Renal cortical epithelial cell (primary cell): Measurements from ENCODE around the gene MAGED1. TPM values are rescaled to one million over a fixed set of nuclear protein-coding genes. Genes with fewer than 3 reads are reported as not detected.
"Not testable (repeated sequence)": the region's sequence is repeated elsewhere in the genome, so short reads cannot be mapped to it uniquely, and the experiment has no call there.

Experiments
- DNase-seq: peaks from one replicate; pipeline ENCODE4 v3.0.0-alpha.2; 2011; ENCODE audit warnings: low read depth
- total RNA-seq: library from RNA; depleted of rRNA; stranded (reverse); fragments of >200 nt; gene quantifications from 2 replicates; pipeline ENCODE4 v1.2.3, GENCODE V29; 2014

Gene MAGED1
- total RNA-seq, 1 donor from 2014 or later = 148 TPM

DNA sequence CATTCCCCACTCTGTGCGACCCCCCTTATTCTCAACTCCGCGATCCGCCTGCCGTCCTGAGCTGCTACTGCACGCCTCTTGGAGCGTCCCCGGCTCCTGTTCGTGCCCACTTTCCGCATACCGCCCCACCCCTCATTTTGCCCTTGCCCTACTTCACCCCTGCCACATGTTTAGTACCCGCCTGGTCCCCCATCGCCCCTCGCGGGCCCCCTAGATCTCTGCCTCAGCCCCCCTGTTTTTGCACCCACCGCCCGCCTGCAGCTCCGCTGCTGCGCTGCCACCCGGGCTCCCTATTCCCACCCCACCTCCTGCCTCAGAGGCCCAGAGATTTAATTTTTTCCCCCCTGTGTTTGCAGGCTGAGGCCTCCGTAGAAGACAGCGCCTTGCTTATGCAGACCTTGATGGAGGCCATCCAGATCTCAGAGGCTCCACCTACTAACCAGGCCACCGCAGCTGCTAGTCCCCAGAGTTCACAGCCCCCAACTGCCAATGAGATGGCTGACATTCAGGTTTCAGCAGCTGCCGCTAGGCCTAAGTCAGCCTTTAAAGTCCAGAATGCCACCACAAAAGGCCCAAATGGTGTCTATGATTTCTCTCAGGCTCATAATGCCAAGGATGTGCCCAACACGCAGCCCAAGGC is 1.4 kb downstream of the MAGED1 start:
- no peak for DNase-seq

DNA sequence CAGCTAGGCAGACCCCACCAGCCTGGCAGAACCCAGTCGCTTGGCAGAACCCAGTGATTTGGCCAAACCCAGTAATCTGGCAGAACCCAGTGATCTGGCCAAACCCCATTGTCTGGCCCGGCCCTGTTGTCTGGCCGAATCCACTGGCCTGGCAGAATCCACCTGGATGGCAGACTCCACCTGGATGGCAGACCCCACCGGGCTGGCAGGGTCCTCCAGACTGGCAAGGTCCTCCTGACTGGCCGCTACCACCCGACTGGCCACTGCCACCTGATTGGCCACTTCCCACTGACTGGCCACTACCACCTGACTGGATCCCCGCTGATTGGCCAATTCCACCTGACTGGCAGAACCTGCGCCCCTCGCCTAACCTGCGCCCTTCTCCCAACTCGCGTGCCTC is 3.2 kb downstream of the MAGED1 start:
- DNase-seq = no peak

DNA sequence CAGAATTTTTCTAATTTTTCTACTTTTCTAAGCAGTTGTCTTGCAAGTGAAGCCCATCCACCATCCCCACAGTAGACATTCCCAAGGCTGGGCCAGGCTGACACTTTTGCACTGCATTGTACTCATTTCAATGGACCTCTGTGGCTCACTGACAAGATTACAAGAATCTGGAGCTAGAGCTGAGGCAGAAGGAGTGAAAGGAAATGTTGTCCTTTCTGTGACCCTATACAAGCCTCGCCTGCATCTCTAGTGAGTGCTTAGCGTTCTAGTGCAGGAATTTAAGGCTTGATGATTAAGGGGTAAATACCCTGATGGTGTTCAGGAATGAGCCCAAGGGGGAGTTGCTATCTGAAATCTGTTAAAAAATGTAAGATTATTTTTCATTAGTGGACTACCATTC is 6.3 kb downstream of the MAGED1 start:
- DNase-seq = no peak

DNA sequence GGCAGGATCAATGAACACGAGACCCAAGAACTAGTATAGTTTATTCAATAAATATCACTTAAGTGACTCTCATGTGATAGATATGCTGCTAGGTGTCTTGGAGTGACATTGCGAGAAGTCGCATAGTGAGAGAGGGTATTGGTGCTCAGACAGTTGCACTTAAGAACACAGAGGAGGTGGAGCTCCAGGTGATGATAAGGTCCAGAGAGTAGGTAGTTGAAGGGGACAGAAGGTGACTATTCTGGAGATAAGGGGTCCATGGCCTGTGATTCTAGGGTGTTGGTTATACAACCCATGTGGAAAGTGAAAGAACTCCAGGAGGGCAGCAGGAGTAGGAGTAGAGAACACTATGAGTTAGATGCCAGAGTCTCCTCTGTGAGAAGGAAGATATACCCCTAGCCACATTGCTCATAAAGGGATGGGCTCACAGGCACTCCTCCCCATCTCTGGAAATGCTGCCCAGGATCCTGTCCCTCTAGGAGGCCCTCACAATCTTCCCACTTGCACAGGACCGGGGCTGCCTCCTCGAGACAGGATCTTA is 9.2 kb downstream of the MAGED1 start:
- no peak for DNase-seq

DNA sequence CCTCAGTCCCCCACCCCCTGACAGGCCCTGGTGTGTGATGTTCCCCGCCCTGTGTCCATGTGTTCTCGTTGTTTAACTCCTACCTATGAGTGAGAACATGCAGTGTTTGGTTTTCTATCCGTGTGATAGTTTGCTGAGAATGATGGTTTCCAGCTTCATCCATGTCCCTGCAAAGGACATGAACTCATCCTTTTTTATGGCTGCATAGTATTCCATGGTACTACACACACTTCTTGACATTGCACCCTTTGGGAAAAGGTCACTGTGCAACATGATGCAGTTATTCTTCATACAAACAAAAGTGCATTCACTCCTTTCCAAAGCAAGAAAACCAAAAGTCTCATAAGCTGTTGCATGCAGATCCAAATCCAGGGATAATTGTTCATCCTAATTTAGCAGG is 11.7 kb downstream of the MAGED1 start:
- DNase-seq = not testable (repeated sequence)

DNA sequence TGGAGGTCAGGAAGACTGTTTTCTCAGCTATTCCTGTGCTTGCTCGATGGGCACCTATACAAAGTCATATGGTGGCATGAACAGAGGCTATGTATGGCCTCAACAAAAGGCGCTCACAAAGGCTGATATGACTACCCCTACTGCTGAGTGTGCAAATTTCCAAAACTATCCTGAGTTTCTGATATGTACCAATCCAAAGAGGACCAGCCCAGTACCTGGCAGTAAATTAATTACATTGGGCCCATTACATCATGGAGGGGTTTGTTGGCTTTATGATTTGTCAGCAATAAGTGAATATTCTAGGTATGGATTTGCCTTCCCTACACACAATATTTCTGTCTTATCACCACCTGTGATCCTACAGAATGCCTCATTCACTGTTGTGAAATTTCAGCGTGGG is 12.3 kb downstream of the MAGED1 start:
- DNase-seq = no peak

DNA sequence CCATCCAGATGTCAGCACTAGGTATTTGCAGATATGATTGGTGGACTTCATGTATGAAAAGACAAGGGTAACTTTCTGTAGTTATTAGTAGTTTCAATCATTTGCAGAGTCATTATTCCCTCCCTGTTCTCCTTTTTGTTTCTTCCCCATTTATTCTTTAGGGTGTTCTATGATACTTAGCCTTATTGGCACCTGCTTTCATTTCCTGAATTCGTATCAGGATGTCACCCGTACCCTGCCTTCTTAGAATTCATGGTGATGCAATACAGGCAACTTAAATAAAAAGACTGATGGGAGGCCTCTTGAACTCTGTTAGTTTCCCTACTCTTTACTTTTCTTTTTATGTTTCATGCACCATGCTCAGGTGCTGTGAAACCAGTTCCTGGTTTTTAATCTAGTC is 24.2 kb downstream of the MAGED1 start:
- no peak for DNase-seq

DNA sequence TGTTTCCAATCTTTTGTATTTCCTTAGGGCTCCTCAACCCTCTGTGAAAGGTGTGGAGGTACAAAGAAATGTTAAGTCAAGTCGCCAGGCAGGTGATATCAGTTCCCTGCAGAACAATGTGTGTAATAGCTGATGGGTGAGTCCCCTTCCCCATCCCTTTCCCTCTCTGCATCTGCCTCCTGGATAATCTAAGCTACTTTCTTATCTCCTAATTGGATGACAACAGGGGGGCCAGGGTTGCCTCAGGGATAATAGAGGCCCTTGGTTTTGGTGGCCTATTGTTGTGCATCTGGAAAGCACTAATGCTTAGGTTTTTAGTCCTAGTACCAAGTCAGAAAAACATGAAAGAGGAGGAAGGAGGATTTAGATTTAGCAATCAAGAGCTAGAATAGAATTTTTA is 29.1 kb downstream of the MAGED1 start:
- DNase-seq = no peak

DNA sequence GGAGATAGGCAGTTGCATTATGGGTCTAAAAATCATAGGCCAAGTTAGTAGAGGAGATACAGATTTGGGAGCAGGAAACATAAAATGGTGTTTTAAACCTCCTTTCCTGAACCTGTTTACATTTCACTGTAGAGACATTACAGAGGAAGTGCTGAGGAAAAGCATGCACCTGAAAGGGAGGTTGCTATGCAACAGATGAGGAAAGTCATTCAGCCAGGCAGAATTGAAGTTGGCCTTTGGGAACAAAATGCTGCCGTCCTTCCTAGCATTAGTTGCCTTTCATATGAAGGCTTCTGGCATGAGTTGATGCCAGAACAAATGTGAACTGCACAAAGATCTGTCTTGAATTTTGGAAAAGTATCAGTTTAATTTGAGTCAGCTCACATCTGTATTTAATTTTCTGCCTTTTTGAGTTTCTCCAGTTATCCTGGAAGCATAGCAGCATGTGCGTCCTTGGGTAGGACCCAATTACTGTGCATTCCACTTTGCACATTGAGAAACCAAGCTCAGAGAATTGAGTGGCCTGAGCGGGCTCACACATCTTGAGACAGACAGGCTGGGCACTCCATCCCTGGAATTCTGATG is 38.2 kb downstream of the MAGED1 start:
- DNase-seq = no peak

Other genes with a start within 250 kb of the MAGED1 start
- not detected in 2 replicates for gene CENPVL2, start 210.8 kb upstream of the MAGED1 start, total RNA-seq
- gene CENPVL1, start 183.1 kb upstream of the MAGED1 start, total RNA-seq = not detected in 2 replicates
- 4.3 and 15.5 TPM in 2 replicates for gene GSPT2, start 150.2 kb upstream of the MAGED1 start, total RNA-seq
- 16.1 and 55.3 TPM in 2 replicates for gene MAGED4B, start 175.6 kb downstream of the MAGED1 start, total RNA-seq